PC-3 (cell line): ENCODE results near the gene SYDE1. TPM values are rescaled to one million over a fixed set of nuclear protein-coding genes. Genes with fewer than 3 reads are reported as not detected.

Experiments used
- ATAC-seq: fragments of 200-7000 bp; cut with Tn5 transposase; 2 replicates; pipeline ENCODE4 v1.9.1; 2020; ENCODE audit warnings: mild to moderate bottlenecking, moderate library complexity
- BruUV-seq: library from RNA; stranded (reverse); fragments of 400-500 nt; replicated peaks from 2 replicates; lab custom pipeline; 2021; lab: Mats Ljungman, UMichigan
- CTCF ChIA-PET: fragments of 300-600 bp; sonication (Branson Sonifier 250); formaldehyde crosslinking; loops from one replicate; lab custom pipeline; 2022; ENCODE audit warnings: antibody characterized with exemption; lab: Charles Lee
- POLR2A ChIA-PET: fragments of 300-600 bp; sonication (Branson Sonifier 250); formaldehyde crosslinking; loops from one replicate; lab custom pipeline; 2022; ENCODE audit warnings: antibody characterized with exemption; ENCODE audit not compliant: unreplicated experiment; lab: Charles Lee
- DNase-seq: peaks from one replicate; pipeline ENCODE4 v3.0.0-alpha.2; 2015
- H2AFZ ChIP-seq: fragments of 300-600 bp; sonication (generic); 2 replicates; pipeline ENCODE4 v1.6.0; 2016; ENCODE audit warnings: antibody characterized with exemption, low read length
- H3F3A ChIP-seq: fragments of 300-600 bp; sonication (generic); one replicate; pipeline ENCODE4 v1.6.0; 2017; ENCODE audit warnings: antibody characterized with exemption, low read length, control low read depth, mild to moderate bottlenecking; ENCODE audit not compliant: unreplicated experiment
- H3K27ac ChIP-seq: fragments of 300-600 bp; sonication (generic); 2 replicates; pipeline ENCODE4 v1.5.1; 2016; ENCODE audit warnings: mild to moderate bottlenecking, low read length
- H3K27me3 ChIP-seq: fragments of 300-600 bp; sonication (generic); 2 replicates; pipeline ENCODE4 v1.6.1; 2016; ENCODE audit warnings: low read length, mixed read lengths
- H3K36me3 ChIP-seq: fragments of 300-600 bp; sonication (generic); 2 replicates; pipeline ENCODE4 v1.6.1; 2016; ENCODE audit warnings: low read depth, mixed run types, low read length, mixed read lengths
- H3K4me1 ChIP-seq: fragments of 300-600 bp; sonication (generic); 2 replicates; pipeline ENCODE4 v1.5.1; 2016; ENCODE audit warnings: low read length; ENCODE audit not compliant: insufficient read depth
- H3K4me2 ChIP-seq: fragments of 300-600 bp; sonication (generic); 2 replicates; pipeline ENCODE4 v1.6.0; 2016; ENCODE audit warnings: low read length
- H3K4me3 ChIP-seq: fragments of 300-600 bp; sonication (generic); 2 replicates; pipeline ENCODE4 v1.5.1; 2016; ENCODE audit warnings: mild to moderate bottlenecking, low read length, mixed read lengths
- H3K79me2 ChIP-seq: fragments of 300-600 bp; sonication (generic); 2 replicates; pipeline ENCODE4 v1.6.1; 2017; ENCODE audit warnings: low read length, mixed read lengths
- H3K9ac ChIP-seq: fragments of 300-600 bp; sonication (generic); 2 replicates; pipeline ENCODE4 v1.6.0; 2016; ENCODE audit warnings: mild to moderate bottlenecking, low read length
- H3K9me2 ChIP-seq: fragments of 300-600 bp; sonication (generic); replicated peaks from 2 replicates; pipeline ENCODE4 v1.6.1; 2016; ENCODE audit warnings: mixed run types, low read length, mixed read lengths
- H3K9me3 ChIP-seq: fragments of 300-600 bp; sonication (generic); 2 replicates; pipeline ENCODE4 v1.6.1; 2016; ENCODE audit warnings: low read length, mixed read lengths
- H4K20me1 ChIP-seq: fragments of 300-600 bp; sonication (generic); 2 replicates; pipeline ENCODE4 v1.6.1; 2016; ENCODE audit warnings: low read length, mixed read lengths
- CTCF ChIP-seq: fragments of 300-600 bp; sonication (generic); conservative IDR thresholded peaks from 2 replicates; pipeline ENCODE4 v1.5.1; 2017; ENCODE audit warnings: antibody characterized with exemption, low read depth, mild to moderate bottlenecking, low read length
- EZH2 ChIP-seq: fragments of 300-600 bp; sonication (generic); IDR thresholded peaks from one replicate; pipeline ENCODE4 v1.6.1; 2017; ENCODE audit warnings: antibody characterized with exemption, mild to moderate bottlenecking, low read length; ENCODE audit not compliant: unreplicated experiment
- EZH2phosphoT487 ChIP-seq: fragments of 300-600 bp; sonication (generic); IDR thresholded peaks from 2 replicates; pipeline ENCODE4 v1.6.1; 2018; ENCODE audit warnings: mild to moderate bottlenecking, antibody characterized with exemption, low read length, borderline replicate concordance
- intact Hi-C: fragments of 100-400 bp; cut with micrococcal nuclease; formaldehyde crosslinking; loops from 2 replicates; pipeline ENCODE4 v1.9.0; 2023
- total RNA-seq: library from RNA; depleted of rRNA; stranded (reverse); fragments of >200 nt; gene quantifications from 2 replicates; pipeline ENCODE4 v1.2.3, GENCODE V29; 2014

SYDE1 gene
- total RNA-seq, 1 experiment from 2014 or later = 13.8 TPM

- peak overlapping the region; percentile 99 for H2AFZ ChIP-seq
- no peaks in the 10 kb centered on the region for H3K9me2 ChIP-seq
- ATAC-seq (no peak), DNase-seq (no peak)
- BruUV-seq = no TSS peak
- intact Hi-C loops = no loop called here
- no peaks in the 10 kb centered on the region for H4K20me1 ChIP-seq
- no peaks in the 10 kb centered on the region for H3K9me3 ChIP-seq
- no peaks in the 10 kb centered on the region for H3K27me3 ChIP-seq
- H3K27ac ChIP-seq = peak overlapping the region; percentile 61
- H3K9ac ChIP-seq = peak overlapping the region; percentile 88
- H3K4me2 ChIP-seq = peak overlapping the region; percentile 96
- H3K79me2 ChIP-seq = peaks cover 27% of the 10 kb centered on the region
- TF ChIP-seq EZH2 (no peak), EZH2phosphoT487 (no peak), CTCF (no peak)
- H3K4me3 ChIP-seq = peak overlapping the region; percentile 90
- H3F3A ChIP-seq = no peaks in the 10 kb centered on the region
- POLR2A ChIA-PET = no interaction called here
- CTCF ChIA-PET = interaction anchor here (1.7 kb wide), 1 partner anchor 23 kb away, joined by 6 read pairs; no protein-coding TSS in a partner anchor
- H3K4me1 ChIP-seq = peaks cover 23% of the 10 kb centered on the region
- peaks cover 4% of the 10 kb centered on the region; the same call in 1 of the 2 replicates for H3K36me3 ChIP-seq
Measured at GRCh38 chr19:15124572-15125231, 17.5 kb downstream of the SYDE1 start.

- Histone ChIP-seq H2AFZ (peak overlapping the region; percentile 99), H3K4me3 (peak overlapping the region; percentile 90), H3F3A (no peaks in the 10 kb centered on the region), H4K20me1 (no peaks in the 10 kb centered on the region), H3K27ac (peak overlapping the region; percentile 61), H3K9ac (peak overlapping the region; percentile 88), H3K4me2 (peak overlapping the region; percentile 96), H3K79me2 (peaks cover 27% of the 10 kb centered on the region), H3K9me2 (no peaks in the 10 kb centered on the region), H3K27me3 (no peaks in the 10 kb centered on the region), H3K36me3 (peaks cover 4% of the 10 kb centered on the region; the same call in 1 of the 2 replicates), H3K9me3 (no peaks in the 10 kb centered on the region), H3K4me1 (peaks cover 31% of the 10 kb centered on the region)
- ChIA-PET CTCF (interaction anchor here (1.7 kb wide), 1 partner anchor 24 kb away, joined by 6 read pairs; no protein-coding TSS in a partner anchor), POLR2A (interaction anchor here (0.6 kb wide), 1 partner anchor 254 kb away, joined by 7 read pairs; no protein-coding TSS in a partner anchor)
- TF ChIP-seq CTCF (no peak), EZH2 (no peak), EZH2phosphoT487 (no peak)
- DNase-seq = peak; percentile 98
- intact Hi-C loops = no loop called here
- ATAC-seq = peak; percentile 89
- TSS peak; percentile 66 for BruUV-seq
Measured at GRCh38 chr19:15125232-15126067, 18.2 kb downstream of the SYDE1 start.
